K562 (cell line): ENCODE data around the gene FERD3L. TPM values are rescaled to one million over a fixed set of nuclear protein-coding genes. Genes with fewer than 3 reads are reported as not detected.

Experiments used
- ATAC-seq: fragments of 200-7000 bp; cut with Tn5 transposase; 3 replicates; pipeline ENCODE4 v1.9.1; 2020; ENCODE audit warnings: moderate library complexity
- BruUV-seq: library from RNA; stranded (reverse); fragments of 400-500 nt; replicated peaks from 2 replicates; lab custom pipeline; 2021; lab: Mats Ljungman, UMichigan
- CTCF ChIA-PET: fragments of 300-600 bp; formaldehyde crosslinking; extraction: SDS; loops from one replicate; lab custom pipeline; 2021; ENCODE audit warnings: low intra/inter-chr PET ratio; lab: Yijun Ruan, JAX
- POLR2A ChIA-PET: fragments of 300-600, 350-650 bp; sonication (Branson Sonifier 250); formaldehyde crosslinking; extraction: SDS; loops from one replicate; lab custom pipeline; 2021; ENCODE audit warnings: antibody characterized with exemption, inconsistent platforms; lab: Yijun Ruan, JAX
- DNase-seq, 4 experiments: peaks; one replicate each; pipeline versions ENCODE4 v3.0.0 to v3.0.0-alpha.2; 2011 to 2018; ENCODE audit warnings: low spot score in 3 of 4, mixed read lengths in 3 of 4; ENCODE audit errors: extremely low read depth in 1 of 4
- FAIRE-seq: peaks from 2 replicates; lab custom pipeline; 2011; peaks lifted over from hg19 to GRCh38; lab: Jason Lieb, UNC
- H2AFZ ChIP-seq: 2 replicates; pipeline ENCODE4 v1.6.0; 2011; ENCODE audit warnings: low read depth, low read length, control low read depth, inconsistent platforms
- H3K27ac ChIP-seq: fragments of 200-600 bp; 3 replicates; pipeline ENCODE4 v1.8.0; 2011; ENCODE audit warnings: low read depth, mild to moderate bottlenecking, control low read depth, inconsistent platforms, low read length, moderate library complexity, mixed read lengths; ENCODE audit errors: extremely low read depth
- H3K27me3 ChIP-seq, 2 experiments: fragments of 300-600 bp in 1 of 2; 2 replicates in 1 of 2; 3 replicates in 1 of 2; pipeline versions ENCODE4 v1.6.0 to v1.8.0; 2011; ENCODE audit warnings: inconsistent platforms in 2 of 2, low read length in 2 of 2, mild to moderate bottlenecking in 1 of 2, mixed read lengths in 1 of 2, moderate library complexity in 1 of 2; ENCODE audit not compliant: control insufficient read depth in 2 of 2, insufficient read depth in 2 of 2
- H3K36me3 ChIP-seq: fragments of 300-600 bp; 3 replicates; pipeline ENCODE4 v1.8.0; 2011; ENCODE audit warnings: mild to moderate bottlenecking, low read length, inconsistent platforms; ENCODE audit not compliant: control insufficient read depth, insufficient read depth
- H3K4me1 ChIP-seq, 2 experiments: fragments of 200-600 bp in 1 of 2; replicated peaks in 1 of 2; 2 replicates in 1 of 2; 3 replicates in 1 of 2; pipeline versions ENCODE4 v1.5.1 to v1.8.0; 2011; ENCODE audit warnings: inconsistent platforms in 2 of 2, low read length in 2 of 2, mild to moderate bottlenecking in 1 of 2, mixed read lengths in 1 of 2, moderate library complexity in 1 of 2; ENCODE audit not compliant: control insufficient read depth in 2 of 2, insufficient read depth in 2 of 2
- H3K4me2 ChIP-seq: 2 replicates; pipeline ENCODE4 v1.6.1; 2011; ENCODE audit warnings: low read length, control low read depth, inconsistent platforms, mixed read lengths; ENCODE audit not compliant: insufficient read depth
- H3K4me3 ChIP-seq: fragments of 200-600 bp; sonication (generic), shearing (Covaris generic); 2 replicates; pipeline ENCODE4 v1.5.1; 2016; ENCODE audit warnings: control low read depth, inconsistent platforms
- H3K79me2 ChIP-seq: fragments of 200-600 bp; 3 replicates; pipeline ENCODE4 v1.8.0; 2011; ENCODE audit warnings: low read length, inconsistent platforms; ENCODE audit not compliant: control insufficient read depth, insufficient read depth
- H3K9ac ChIP-seq, 2 experiments: 2 replicates each; pipeline versions ENCODE4 v1.6.0 to v1.6.1; 2011; ENCODE audit warnings: low read depth in 2 of 2, low read length in 2 of 2, control low read depth in 1 of 2, inconsistent platforms in 1 of 2, mild to moderate bottlenecking in 1 of 2, mixed read lengths in 1 of 2; ENCODE audit not compliant: insufficient read depth in 1 of 2
- H3K9me1 ChIP-seq: one replicate; pipeline ENCODE4 v1.6.0; 2011; ENCODE audit warnings: inconsistent platforms, mild to moderate bottlenecking, low read length, moderate library complexity; ENCODE audit not compliant: control insufficient read depth, insufficient read depth
- H3K9me3 ChIP-seq: replicated peaks from 2 replicates; pipeline ENCODE4 v1.5.1; 2011; ENCODE audit warnings: low read depth, low read length, inconsistent platforms; ENCODE audit not compliant: control insufficient read depth, insufficient read depth
- H4K20me1 ChIP-seq: replicated peaks from 2 replicates; pipeline ENCODE4 v1.6.1; 2011; ENCODE audit warnings: low read length, inconsistent platforms, mixed read lengths; ENCODE audit not compliant: control insufficient read depth, insufficient read depth
- ARID2 ChIP-seq: fragments of 450-650 bp; IDR thresholded peaks from 2 replicates; pipeline ENCODE4 v1.6.1; 2017; ENCODE audit warnings: antibody characterized with exemption, mild to moderate bottlenecking
- CHD1 ChIP-seq: fragments of 200-600 bp; sonication (generic); IDR thresholded peaks from one replicate; pipeline ENCODE4 v1.6.1; 2012; ENCODE audit warnings: mild to moderate bottlenecking, moderate library complexity, low read length, inconsistent platforms
- CREB3L1 ChIP-seq: fragments of 450-650 bp; IDR thresholded peaks from 2 replicates; pipeline ENCODE4 v1.6.1; 2014; ENCODE audit warnings: low read depth, mild to moderate bottlenecking, moderate library complexity, borderline replicate concordance
- KLF13 ChIP-seq: fragments of 450-650 bp; IDR thresholded peaks from 2 replicates; pipeline ENCODE4 v1.6.1; 2016; ENCODE audit warnings: missing genetic modification characterization, low read depth, mild to moderate bottlenecking, missing compliant biosample characterization, moderate library complexity, borderline replicate concordance
- MLLT1 ChIP-seq, 2 experiments: fragments of 450-650 bp; IDR thresholded peaks; 2 replicates each; pipeline ENCODE4 v1.6.1; 2016
- MTA2 ChIP-seq: fragments of 450-650 bp; IDR thresholded peaks from 2 replicates; pipeline ENCODE4 v1.6.1; 2016; ENCODE audit warnings: low read depth
- MTA3 ChIP-seq: fragments of 450-650 bp; formaldehyde crosslinking; IDR thresholded peaks from 2 replicates; pipeline ENCODE4 v1.6.1; 2017; ENCODE audit warnings: mild to moderate bottlenecking, borderline replicate concordance
- RCOR1 ChIP-seq, 2 experiments: IDR thresholded peaks; 2 replicates each; pipeline ENCODE4 v1.6.1; 2012; ENCODE audit warnings: low read depth in 2 of 2, low read length in 2 of 2, borderline replicate concordance in 1 of 2, improper control_type of control experiment in 1 of 2
- SIN3B ChIP-seq: fragments of 450-650 bp; IDR thresholded peaks from 2 replicates; pipeline ENCODE4 v1.6.1; 2017; ENCODE audit warnings: low read depth, mild to moderate bottlenecking, moderate library complexity
- TEAD1 ChIP-seq, 2 experiments: fragments of 450-650 bp in 1 of 2; sonication (generic) in 1 of 2; formaldehyde crosslinking; IDR thresholded peaks; 2 replicates each; pipeline versions ENCODE4 v1.4.0 to v1.8.0; 2020 to 2022; ENCODE audit warnings: mild to moderate bottlenecking in 2 of 2, missing genetic modification reagents in 1 of 2
- WGBS: fragments of 100-300 bp; shearing (Covaris generic); methylation state at CpG from one replicate; pipeline ENCODE4 v1.1.6; 2016; ENCODE audit warnings: low coverage, mixed read lengths; ENCODE audit not compliant: insufficient coverage; ENCODE audit errors: missing lambda C conversion rate; 5-methylcytosine and 5-hydroxymethylcytosine counted together
- in situ Hi-C: fragments of 300-500 bp; cut with MboI; formaldehyde crosslinking; loops from 4 replicates; pipeline ENCODE4 v1.15.0; 2018; ENCODE audit warnings: inconsistent platforms, mixed read lengths
- intact Hi-C: fragments of 100-400 bp; cut with micrococcal nuclease; formaldehyde crosslinking; loops from 2 replicates; pipeline ENCODE4 v1.14.2; 2022
- polyA plus RNA-seq, 8 experiments: library from polyadenylated mRNA; depleted of rRNA in 4 of 8; stranded (reverse) in 5 of 8; unstranded in 3 of 8; fragments of >200 nt; fragmentation: Nextera tagmentation in 2 of 8; fragmentation: Illumina TruSeq in 1 of 8; extraction: Ambion mirVana in 2 of 8; extraction: Trizol in 1 of 8; gene quantifications; 2 replicates each; pipeline versions ENCODE4 v1.2.1 to v1.2.3, GENCODE V29; 2011 to 2014; ENCODE audit warnings: inconsistent platforms in 1 of 8, missing spikeins in 1 of 8
- total RNA-seq, 7 experiments: library from RNA; depleted of rRNA in 6 of 7; stranded (reverse); fragments of >200 nt in 6 of 7; fragmentation: Illumina TruSeq in 2 of 7; extraction: Trizol in 2 of 7; gene quantifications; 2 replicates each; pipeline versions ENCODE4 v1.2.1 to v1.2.3, GENCODE V29; 2011 to 2021; ENCODE audit warnings: low replicate concordance in 1 of 7

FERD3L gene
- total and polyA plus RNA-seq, 9 of the 15 experiments (the other 6 are each of a cell fraction or from before 2014, with no cell fraction given) = not detected

- no peak for TF ChIP-seq MTA3
- no peak for TF ChIP-seq SIN3B
- TF ChIP-seq KLF13 (tag) = no peak
- no peak for TF ChIP-seq RCOR1 (IDR thresholded peaks at IDR 0.05; ENCODE audit: borderline replicate concordance in 1 of 2, low read depth in 2 of 2, low read length in 2 of 2)
- no peak for TF ChIP-seq CHD1
These were observed 11.3 kb downstream of the FERD3L start (continued) for GRCh38 chr7:19133886-19134285.

- no peak for ATAC-seq
These were observed 11.8 kb downstream of the FERD3L start for GRCh38 chr7:19133390-19133789.

More at GRCh38 chr7:19133390-19133789, 11.8 kb downstream of the FERD3L start:
- no peak overlapping the region for H3K4me3 ChIP-seq
- no peak overlapping the region for H3K9ac ChIP-seq
- intact Hi-C loops (no loop called here), in situ Hi-C loops (no loop called here)
- no peak overlapping the region for H3K4me2 ChIP-seq
- FAIRE-seq (no peak), DNase-seq (no peak)
- WGBS = 0% methylated on average over 4 of the region's 4 CpGs
- H3K27ac ChIP-seq = no peak overlapping the region
- no peaks in the 10 kb centered on the region for H3K9me1 ChIP-seq
- H4K20me1 ChIP-seq = no peaks in the 10 kb centered on the region
- no peaks in the 10 kb centered on the region for H3K36me3 ChIP-seq
- H2AFZ ChIP-seq = no peak overlapping the region
- ChIA-PET POLR2A (no interaction called here), CTCF (no interaction called here)
- H3K4me1 ChIP-seq = no peaks in the 10 kb centered on the region
- no peak for TF ChIP-seq MLLT1 (IDR thresholded peaks at IDR 0.05)
- no peak for TF ChIP-seq ARID2
- TF ChIP-seq TEAD1 (CRISPR knock-in tag; IDR thresholded peaks at IDR 0.05) = no peak
- TF ChIP-seq CREB3L1 = no peak
- TF ChIP-seq MTA2 = no peak
- no peaks in the 10 kb centered on the region for H3K79me2 ChIP-seq
- no peaks in the 10 kb centered on the region for H3K9me3 ChIP-seq
- no peaks in the 10 kb centered on the region for H3K27me3 ChIP-seq
- BruUV-seq = no TSS peak
